ENCODE results near the gene SELP.

The SELP gene

GRCh38 chr1:169620565-169620964 is 9.4 kb downstream of the SELP start:
- DNase-seq (ENCODE audit: low read depth), result no peak

GRCh38 chr1:169618367-169618766 is 11.6 kb downstream of the SELP start:
- no peak for DNase-seq (ENCODE audit: low read depth)

GRCh38 chr1:169615803-169616202 is 14.1 kb downstream of the SELP start:
- DNase-seq (ENCODE audit: low read depth), result no peak

- DNase-seq (ENCODE audit: low read depth), result no peak
These were observed 19.1 kb downstream of the SELP start for GRCh38 chr1:169610858-169611257.

DNA sequence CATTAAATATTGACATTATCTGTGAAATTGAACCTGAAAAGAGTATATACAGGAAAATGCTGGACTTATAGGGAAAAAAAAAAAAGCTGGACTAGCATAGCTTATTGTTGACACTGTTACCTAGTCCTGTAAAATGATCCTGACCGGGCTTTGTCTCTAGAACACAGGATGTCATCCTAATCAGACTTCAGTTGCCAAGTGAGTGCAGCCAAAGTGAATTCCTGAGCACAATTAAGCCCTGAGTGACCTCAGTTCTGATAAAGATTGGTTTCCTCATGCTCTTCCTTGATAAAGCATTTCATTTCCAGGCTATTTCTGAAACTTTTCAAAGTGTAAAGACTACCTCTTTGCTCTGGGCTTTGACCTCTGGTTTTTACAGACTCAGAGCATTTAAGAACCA is 19.8 kb downstream of the SELP start:
- DNase-seq (ENCODE audit: low read depth), result no peak

- DNase-seq (ENCODE audit: low read depth), result no peak
These were observed 21.7 kb downstream of the SELP start for GRCh38 chr1:169608226-169608625.

GRCh38 chr1:169604781-169605560 is 25.0 kb downstream of the SELP start:
- DNase-seq (ENCODE audit: low read depth), result peak; percentile 14

GRCh38 chr1:169601096-169601881 is 28.6 kb downstream of the SELP start:
- DNase-seq (ENCODE audit: low read depth), result no peak

GRCh38 chr1:169595764-169596711 is 33.9 kb downstream of the SELP start:
- DNase-seq (ENCODE audit: low read depth), result no peak

DNA sequence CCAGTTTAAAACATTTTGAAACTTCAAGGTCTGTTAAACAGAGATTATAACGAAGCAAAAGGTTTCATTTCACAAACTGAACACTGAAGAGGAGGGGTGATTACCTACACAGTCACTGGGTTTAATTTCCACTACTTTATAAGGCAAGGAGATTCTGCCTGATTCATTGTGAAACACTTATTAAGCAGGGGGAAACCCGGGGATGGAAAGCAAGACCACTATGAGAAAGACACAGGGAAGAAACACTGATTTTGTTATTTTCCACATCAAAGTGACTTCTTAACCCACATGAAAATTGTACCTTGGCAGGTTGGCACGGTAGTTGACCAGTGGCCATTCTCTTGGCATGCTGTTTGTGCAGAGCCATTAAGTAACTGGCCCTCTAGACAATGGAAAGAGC is 35.5 kb downstream of the SELP start:
- no peak for DNase-seq (ENCODE audit: low read depth)

DNA sequence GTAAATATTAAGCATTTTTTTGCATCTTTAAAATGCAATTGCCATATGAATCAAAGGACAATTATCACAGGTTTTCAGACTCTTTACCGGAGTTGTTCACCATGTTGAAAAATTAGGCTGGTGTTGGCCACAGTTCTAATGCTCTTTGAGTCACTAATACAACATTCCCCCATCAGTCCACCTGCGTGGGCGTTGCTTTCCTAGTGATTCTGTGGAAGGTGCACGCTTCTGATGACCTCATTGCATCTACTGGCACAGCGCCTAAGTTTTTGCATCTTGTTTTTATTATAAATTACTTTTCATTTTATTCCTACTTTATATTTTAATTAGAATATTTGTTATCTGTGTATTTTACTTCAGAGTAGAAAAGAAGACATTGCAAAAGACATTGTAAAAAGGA is 39.0 kb downstream of the SELP start:
- DNase-seq (ENCODE audit: low read depth), result no peak

DNA sequence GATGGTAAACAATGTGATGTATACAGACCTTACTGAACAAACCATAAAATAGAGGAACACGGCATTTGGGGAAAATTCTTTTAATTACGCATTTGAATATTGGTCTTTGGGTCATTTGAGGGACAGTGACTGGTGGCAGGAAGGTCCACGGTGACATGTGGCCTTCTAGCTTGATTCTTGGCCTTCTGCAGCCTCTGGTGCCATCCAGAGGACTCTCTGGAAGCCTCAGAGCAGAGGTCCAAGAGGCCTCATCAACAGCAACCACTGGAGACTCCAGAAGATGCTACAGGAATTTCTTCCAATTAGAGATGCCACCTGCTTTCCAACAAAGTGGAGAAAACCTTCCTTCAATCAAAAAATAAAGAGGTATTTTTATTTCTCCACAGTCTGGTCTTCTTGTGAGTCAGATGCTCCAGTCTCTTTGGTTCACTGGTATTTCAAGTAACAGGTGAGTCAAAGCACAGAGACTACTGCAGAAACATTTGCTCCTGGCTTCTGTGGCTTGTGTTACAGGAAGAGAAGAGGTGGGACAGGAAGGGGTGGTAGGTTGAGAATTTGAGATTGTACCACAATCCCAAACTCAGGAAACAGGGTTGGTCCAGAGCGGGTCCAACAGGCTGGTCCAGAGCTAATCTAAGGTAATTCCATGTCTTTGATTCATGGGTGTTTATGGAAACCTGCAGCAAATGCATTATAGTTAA is 41.0 kb downstream of the SELP start:
- no peak for DNase-seq (ENCODE audit: low read depth)

DNA sequence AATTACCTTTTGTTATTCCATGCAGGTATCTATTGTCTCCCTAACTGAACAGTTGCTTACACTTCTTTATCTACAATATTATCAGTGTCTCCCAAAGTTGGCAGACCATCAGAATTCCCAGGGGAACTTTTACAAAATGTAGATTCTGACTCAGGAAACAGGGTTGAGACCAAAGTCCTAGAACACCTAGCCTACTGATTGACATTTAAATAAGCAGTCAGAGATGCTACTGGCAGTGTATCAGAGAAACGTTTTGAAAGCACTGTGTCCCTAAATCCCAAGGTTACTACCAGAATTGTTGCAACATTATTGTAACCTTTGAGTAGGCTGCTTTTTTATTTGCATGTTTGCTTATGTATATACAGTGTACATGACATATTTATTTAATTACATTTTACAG is 41.8 kb downstream of the SELP start:
- no peak for DNase-seq (ENCODE audit: low read depth)

GRCh38 chr1:169586395-169587255 is 43.3 kb downstream of the SELP start, which contains the start of gene F5:
TSS of gene F5 (minus strand) at chr1:169586481. CDS start at chr1:169586386, 95 bp downstream.
- DNase-seq (ENCODE audit: low read depth), result peak; percentile 56

DNA sequence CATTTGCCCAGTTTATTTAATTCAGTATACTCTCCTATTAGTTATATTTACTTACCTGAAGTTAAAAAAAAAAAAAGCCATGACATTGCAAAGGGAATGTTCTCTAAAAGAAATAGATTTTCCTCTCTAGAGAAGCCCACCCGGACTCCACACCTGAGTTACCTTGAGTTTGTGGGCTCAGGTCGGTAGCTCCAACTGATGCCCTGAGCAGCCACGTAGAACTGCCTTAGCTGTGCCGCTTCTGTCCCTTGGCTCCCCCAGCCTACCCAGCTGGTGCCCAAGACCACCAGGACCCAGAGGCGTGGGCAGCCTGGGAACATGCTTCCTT is 43.9 kb downstream of the SELP start:
- no peak for DNase-seq (ENCODE audit: low read depth)

GRCh38 chr1:169585181-169585580 is 44.7 kb downstream of the SELP start:
- DNase-seq (ENCODE audit: low read depth), result no peak

GRCh38 chr1:169584483-169585144 is 45.3 kb downstream of the SELP start:
- DNase-seq (ENCODE audit: low read depth), result no peak

- DNase-seq (ENCODE audit: low read depth), result no peak
These were observed 51.8 kb downstream of the SELP start for GRCh38 chr1:169577981-169578738.

DNA sequence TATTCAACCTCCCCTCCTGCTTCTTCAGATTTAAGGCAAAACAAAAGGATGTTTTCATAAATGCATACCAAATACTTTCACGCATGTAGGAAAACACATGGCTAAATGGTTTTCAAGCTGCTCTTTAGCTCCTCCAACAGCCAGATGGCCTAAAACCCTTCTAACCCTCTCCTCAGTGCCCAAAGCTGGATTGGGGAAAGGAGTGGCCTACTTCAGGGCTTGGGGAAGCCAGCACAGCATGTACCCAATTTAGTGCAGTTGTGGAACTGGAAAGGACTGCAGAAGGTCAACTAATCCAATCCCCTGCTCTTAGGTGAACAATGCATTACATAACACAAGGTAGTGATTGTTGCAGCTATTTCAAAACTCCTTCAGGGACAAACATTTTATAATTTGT is 53.0 kb downstream of the SELP start:
- DNase-seq (ENCODE audit: low read depth), result no peak
